H1 (cell line): ENCODE measurements around the gene PARD3. TPM values are rescaled to one million over a fixed set of nuclear protein-coding genes. Genes with fewer than 3 reads are reported as not detected.

Experiments used
- CHD7 ChIP-seq: fragments of 300-600 bp; sonication (generic); IDR thresholded peaks from 2 replicates; pipeline ENCODE4 v1.7.1; 2012; ENCODE audit warnings: low read length, moderate library complexity, mild to moderate bottlenecking, inconsistent platforms; ENCODE audit not compliant: insufficient replicate concordance
- EGR1 ChIP-seq: IDR thresholded peaks from 2 replicates; pipeline ENCODE4 v1.6.1; 2011; ENCODE audit warnings: low read depth, low read length, borderline replicate concordance
- GABPA ChIP-seq: IDR thresholded peaks from 2 replicates; pipeline ENCODE4 v1.6.1; 2011; ENCODE audit warnings: mild to moderate bottlenecking, low read length, moderate library complexity, borderline replicate concordance; ENCODE audit not compliant: insufficient read depth
- JUN ChIP-seq: IDR thresholded peaks from 2 replicates; pipeline ENCODE4 v1.6.1; 2011; ENCODE audit warnings: low read depth, mild to moderate bottlenecking, improper control_type of control experiment, low read length
- POLR2A ChIP-seq, 2 experiments: IDR thresholded peaks; 1 replicate in 1 of 2; 2 replicates in 1 of 2; pipeline ENCODE4 v1.6.1; 2011; ENCODE audit warnings: low read depth in 2 of 2, low read length in 2 of 2, mild to moderate bottlenecking in 2 of 2; ENCODE audit errors: control extremely low read depth in 1 of 2
- RAD21 ChIP-seq, 2 experiments: IDR thresholded peaks in 1 of 2; conservative IDR thresholded peaks in 1 of 2; 2 replicates each; pipeline ENCODE4 v1.6.1; 2011; ENCODE audit warnings: low read depth in 2 of 2, low read length in 2 of 2, improper control_type of control experiment in 1 of 2, inconsistent platforms in 1 of 2, mild to moderate bottlenecking in 1 of 2, moderate library complexity in 1 of 2
- SIX5 ChIP-seq: IDR thresholded peaks from 2 replicates; pipeline ENCODE4 v1.6.1; 2011; ENCODE audit warnings: mild to moderate bottlenecking, low read depth, low read length
- TCF12 ChIP-seq: IDR thresholded peaks from 2 replicates; pipeline ENCODE4 v1.6.1; 2011; ENCODE audit warnings: low read depth, mild to moderate bottlenecking, low read length
- polyA plus RNA-seq, 7 experiments: library from polyadenylated mRNA; depleted of rRNA in 3 of 7; stranded (reverse) in 5 of 7; unstranded in 2 of 7; fragments of >200 nt in 5 of 7; fragments of 200-250 nt in 2 of 7; gene quantifications; 1 replicate in 5 of 7; 2 replicates in 1 of 7; 4 replicates in 1 of 7; pipeline versions ENCODE4 v1.2.1 to v1.2.3, GENCODE V29; 2011 to 2013; ENCODE audit warnings: missing spikeins in 2 of 7, mixed read lengths in 2 of 7
- total RNA-seq: library from RNA; stranded (reverse); fragmentation: NEBNext Ultra II Directional; extraction: Animal tissue kit (Norgen Biotek cat#: 25700); gene quantifications from 2 replicates; pipeline ENCODE4 v1.2.1, GENCODE V29; 2021

Gene PARD3
- total and polyA plus RNA-seq, 2 of the 8 experiments (the other 6 are each of a cell fraction or from before 2014, with no cell fraction given) = 19.7 to 49.1 TPM

DNA sequence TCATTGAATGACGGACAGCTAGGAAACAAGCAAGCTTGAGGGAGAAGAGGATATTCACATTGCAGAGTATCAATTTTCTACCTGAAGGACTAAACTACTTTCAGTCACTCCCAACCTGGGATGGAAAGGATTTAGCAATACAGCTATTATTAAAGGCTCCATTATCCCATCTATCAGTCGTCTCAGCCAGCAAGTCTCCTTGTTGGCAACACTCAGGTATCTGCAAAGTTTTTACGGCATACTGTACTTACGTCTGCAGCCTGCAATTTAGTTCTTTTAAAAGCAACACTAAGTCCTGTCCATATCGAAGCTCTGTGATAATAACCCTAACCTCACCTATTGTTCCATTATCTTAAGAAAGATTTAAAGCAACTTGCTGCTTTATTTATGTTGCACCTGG lies 689.4 kb downstream of the PARD3 start (continued):
- TF ChIP-seq CHD7 = no peak
- TF ChIP-seq POLR2A (IDR thresholded peaks at IDR 0.05; ENCODE audit: control extremely low read depth in 1 of 2, low read depth in 2 of 2, low read length in 2 of 2) = no peak
- no peak for TF ChIP-seq RAD21 (IDR thresholded peaks at IDR 0.05 in 1 of 2, conservative IDR thresholded peaks at IDR 0.05 in 1 of 2; ENCODE audit: low read depth in 2 of 2, low read length in 2 of 2)
- TF ChIP-seq SIX5 = no peak
- TF ChIP-seq GABPA = no peak
- TF ChIP-seq JUN = no peak
- TF ChIP-seq TCF12 = no peak
- TF ChIP-seq EGR1 = no peak
